ENCODE results near the gene GRB10. TPM values are rescaled to one million over a fixed set of nuclear protein-coding genes. Genes with fewer than 3 reads are reported as not detected.

Gene GRB10
- polyA plus RNA-seq, 1 donor from 2014 or later = 78.4 TPM

- Histone ChIP-seq H3K27ac (ENCODE audit: low read length) (peak overlapping the region; percentile 96), H3K9ac (ENCODE audit: low read length) (peak overlapping the region; percentile 85), H3K9me2 (ENCODE audit: insufficient read depth, low read length) (no peaks in the 10 kb centered on the region), H3F3A (ENCODE audit: insufficient read depth, low read length, poor library complexity, severe bottlenecking) (no peaks in the 10 kb centered on the region), H4K20me1 (ENCODE audit: insufficient read depth) (no peaks in the 10 kb centered on the region), H2AFZ (ENCODE audit: low read depth, low read length) (peak overlapping the region; percentile 48), H3K27me3 (ENCODE audit: insufficient read depth, low read depth, low read length) (no peaks in the 10 kb centered on the region), H3K36me3 (ENCODE audit: insufficient read depth, low read length) (no peaks in the 10 kb centered on the region), H3K4me3 (ENCODE audit: low read length) (peak overlapping the region; percentile 67), H3K79me2 (replicated peaks; ENCODE audit: insufficient read depth, low read length) (peaks cover 92% of the 10 kb centered on the region), H3K4me2 (ENCODE audit: low read length) (peak overlapping the region; percentile 48), H3K9me3 (ENCODE audit: low read length) (peaks cover 8% of the 10 kb centered on the region)
- no peak for TF ChIP-seq POLR2AphosphoS5 (IDR thresholded peaks at IDR 0.05)
- no peak for TF ChIP-seq MXI1 (conservative IDR thresholded peaks at IDR 0.05; ENCODE audit: poor library complexity, severe bottlenecking)
- TF ChIP-seq TAF1 (IDR thresholded peaks at IDR 0.05; ENCODE audit: low read depth) = no peak
- no peak for TF ChIP-seq REST (IDR thresholded peaks at IDR 0.05; ENCODE audit: borderline replicate concordance)
- TF ChIP-seq EZH2 (IDR thresholded peaks at IDR 0.05; ENCODE audit: borderline replicate concordance, insufficient read depth, low read length, poor library complexity, severe bottlenecking) = no peak
- no peak for TF ChIP-seq EP300 (conservative IDR thresholded peaks at IDR 0.05; ENCODE audit: poor library complexity, severe bottlenecking)
- no peak for TF ChIP-seq RAD21 (conservative IDR thresholded peaks at IDR 0.05)
- TF ChIP-seq CTCF (IDR thresholded peaks at IDR 0.05; ENCODE audit: poor library complexity, severe bottlenecking) = no peak
- TF ChIP-seq SMC3 (conservative IDR thresholded peaks at IDR 0.05; ENCODE audit: poor library complexity) = no peak
Observed at GRCh38 chr7:50783801-50784507, 1.3 kb upstream of the GRB10 start.

GRCh38 chr7:50783303-50783702 lies 607 bp upstream of the GRB10 start:
- peaks cover 5% of the 10 kb centered on the region for H3K9me3 ChIP-seq (ENCODE audit: low read length)
- H3K27me3 ChIP-seq (ENCODE audit: insufficient read depth, low read depth, low read length) = no peaks in the 10 kb centered on the region
- H4K20me1 ChIP-seq (ENCODE audit: insufficient read depth) = no peaks in the 10 kb centered on the region
- no peaks in the 10 kb centered on the region for H3K36me3 ChIP-seq (ENCODE audit: insufficient read depth, low read length)
- peak overlapping the region; percentile 48 for H3K4me2 ChIP-seq (ENCODE audit: low read length)
- peak overlapping the region; percentile 67 for H3K4me3 ChIP-seq (ENCODE audit: low read length)
- H3K27ac ChIP-seq (ENCODE audit: low read length) = peak overlapping the region; percentile 96
- no peak for TF ChIP-seq SMC3 (conservative IDR thresholded peaks at IDR 0.05; ENCODE audit: poor library complexity)
- TF ChIP-seq POLR2AphosphoS5 (IDR thresholded peaks at IDR 0.05) = peak; percentile 27
- H3F3A ChIP-seq (ENCODE audit: insufficient read depth, low read length, poor library complexity, severe bottlenecking) = no peaks in the 10 kb centered on the region
- peak overlapping the region; percentile 48 for H2AFZ ChIP-seq (ENCODE audit: low read depth, low read length)
- peak overlapping the region; percentile 85 for H3K9ac ChIP-seq (ENCODE audit: low read length)
- peaks cover 92% of the 10 kb centered on the region for H3K79me2 ChIP-seq (replicated peaks; ENCODE audit: insufficient read depth, low read length)
- no peaks in the 10 kb centered on the region for H3K9me2 ChIP-seq (ENCODE audit: insufficient read depth, low read length)
